Stimulated activated CD4-positive, alpha-beta T cell treated with anti-CD3 and anti-CD28 coated beads, Interleukin-12 subunit alpha, Interleukin-12 subunit beta, amount 100 ng/mL, for 24 hours (primary cell): ENCODE results near the gene PYGL.
"Not testable (repeated sequence)": the region's sequence is repeated elsewhere in the genome, so short reads cannot be mapped to it uniquely, and the experiment has no call there.

Experiments
- DNase-seq, 2 experiments: peaks; one replicate each; pipeline ENCODE4 v3.0.0-alpha.2; 2020; ENCODE audit warnings: low read depth in 2 of 2

Gene PYGL

DNA sequence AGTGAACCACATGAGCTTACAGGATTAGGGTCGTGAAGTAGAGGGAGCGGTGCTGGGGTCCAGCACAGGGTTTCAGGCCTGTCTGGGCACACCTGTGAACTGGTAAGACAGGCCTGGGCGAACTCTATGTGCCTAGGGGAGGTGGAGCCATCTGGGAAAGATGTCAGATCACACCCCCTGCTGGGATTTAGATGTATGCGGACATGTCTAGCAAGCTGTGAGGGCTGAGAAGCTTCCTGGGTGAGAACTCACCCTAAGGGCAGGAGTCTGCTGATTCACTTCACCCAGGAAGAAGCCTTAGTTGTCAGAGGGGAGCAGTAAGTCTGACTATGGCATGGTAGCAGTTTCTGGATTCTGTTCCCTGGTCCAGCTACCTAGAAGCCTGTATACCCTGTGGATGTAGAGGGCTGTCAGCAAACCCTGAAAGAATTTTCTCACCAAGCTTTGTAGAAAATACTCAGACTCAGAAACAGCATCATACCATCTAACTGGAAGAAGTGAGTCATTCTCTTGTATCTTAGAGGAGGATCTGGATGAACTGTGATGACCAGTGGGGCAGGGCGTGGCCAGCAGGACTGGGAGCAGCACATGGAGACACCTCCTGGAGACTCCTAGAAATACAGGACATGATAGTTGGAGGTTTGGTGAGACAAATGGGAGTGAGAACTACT, 11.2 kb upstream of the PYGL start:
- peak in 1 of 2 experiments; percentile 29 for DNase-seq

GRCh38 chr14:50954811-50955372, 10.6 kb upstream of the PYGL start:
- DNase-seq, result no peak

DNA sequence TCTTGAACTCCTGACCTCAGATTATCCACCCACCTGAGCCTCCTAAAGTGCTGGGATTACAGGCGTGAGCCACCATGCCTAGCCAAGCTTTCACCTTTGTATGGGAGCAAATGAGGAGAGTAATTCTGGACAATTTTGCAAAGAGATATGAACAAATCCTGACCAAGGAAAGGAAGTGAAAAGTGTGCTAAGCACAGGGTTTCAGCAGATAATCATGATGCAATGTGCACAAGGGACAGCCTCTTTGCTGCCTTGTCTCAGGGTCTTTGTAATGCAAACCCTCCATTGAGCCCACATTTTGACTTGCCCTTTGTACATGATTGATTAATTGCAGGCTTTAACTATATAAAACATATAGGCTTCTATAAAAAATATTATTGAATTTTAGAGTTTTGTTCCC, 9.2 kb upstream of the PYGL start:
- DNase-seq, result no peak

- no peak for DNase-seq
These were observed 6.7 kb upstream of the PYGL start for GRCh38 chr14:50951032-50951431.

GRCh38 chr14:50948205-50948604, 3.9 kb upstream of the PYGL start:
- DNase-seq, result no peak

DNA sequence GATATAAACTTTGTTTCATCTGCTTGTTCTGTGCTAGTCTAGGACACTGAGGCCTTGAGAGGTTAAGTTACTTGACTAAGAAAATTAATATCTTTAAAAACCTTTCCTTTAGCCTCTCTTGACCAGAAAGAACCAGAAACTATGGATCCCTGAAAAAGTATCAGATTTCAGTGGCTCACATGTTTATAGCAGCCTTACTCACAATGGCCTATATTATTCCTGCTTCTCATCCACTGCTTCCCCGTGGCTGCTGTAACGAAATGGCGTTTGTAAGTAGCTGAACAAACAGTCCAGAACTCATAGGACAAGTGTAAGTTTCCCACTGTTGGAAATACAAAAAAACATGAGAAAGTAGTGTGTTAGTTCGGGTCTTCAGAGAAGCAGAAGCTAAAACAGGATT, 3.2 kb upstream of the PYGL start:
- no peak for DNase-seq

GRCh38 chr14:50946234-50946935, 2.1 kb upstream of the PYGL start:
- DNase-seq, result no peak

DNA sequence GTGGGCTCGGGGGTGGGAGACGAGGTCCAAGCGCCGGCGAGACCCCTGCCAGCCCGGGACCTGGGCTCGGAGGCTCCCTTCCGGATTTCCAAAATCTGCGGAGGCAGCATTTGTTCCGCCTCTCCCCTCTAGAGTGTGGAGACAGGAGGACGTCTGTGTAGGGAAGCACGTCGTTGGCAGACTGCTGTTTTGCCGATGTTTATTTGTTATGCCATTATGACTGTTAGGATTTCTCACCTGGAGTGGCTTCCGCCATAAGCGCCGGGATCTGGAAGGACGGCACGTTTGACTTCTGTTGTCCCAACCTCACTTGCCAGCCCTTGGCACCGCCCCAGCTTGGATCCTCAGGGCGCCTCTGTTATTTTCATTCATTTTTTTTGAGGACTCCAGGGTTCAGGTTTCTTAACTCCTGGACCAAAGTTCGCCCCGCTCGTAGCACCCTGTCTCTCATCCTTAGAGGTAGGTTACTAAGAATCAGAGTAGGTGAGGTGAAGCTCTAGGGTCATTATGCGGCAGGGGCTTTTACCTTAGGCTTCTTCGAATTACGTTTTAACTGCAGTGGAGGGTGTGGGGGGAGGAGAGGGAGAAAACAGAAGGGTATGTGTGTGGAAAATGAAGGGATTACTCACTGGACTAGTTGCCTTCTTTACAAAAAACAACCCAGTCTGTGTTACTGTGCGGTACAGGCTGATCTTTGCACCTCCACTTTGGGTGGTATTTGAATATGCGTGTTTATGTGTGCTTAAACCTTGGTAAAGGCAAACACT, 547 bp upstream of the PYGL start:
- DNase-seq, result no peak

- no peak for DNase-seq
These were observed 881 bp downstream of the PYGL start for GRCh38 chr14:50943261-50943942.

DNA sequence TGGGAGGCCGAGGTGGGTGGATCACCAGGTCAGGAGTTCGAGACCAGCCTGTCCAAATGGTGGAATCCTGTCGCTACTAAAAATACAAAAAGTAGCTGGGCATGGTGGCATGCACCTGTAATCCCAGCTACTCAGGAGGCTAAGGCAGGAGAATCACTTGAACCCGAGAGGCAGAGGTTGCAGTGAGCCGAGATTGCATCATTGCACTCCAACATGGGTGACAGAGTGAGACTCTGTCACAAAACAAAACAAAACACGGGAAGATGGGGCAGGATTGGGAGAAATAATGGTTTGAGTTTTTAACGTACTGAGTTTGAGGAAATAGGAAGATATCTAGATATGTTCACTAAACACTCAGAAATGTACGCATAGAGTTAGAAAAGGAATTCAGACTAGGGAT, 2.6 kb downstream of the PYGL start:
- DNase-seq, result not testable (repeated sequence)

DNA sequence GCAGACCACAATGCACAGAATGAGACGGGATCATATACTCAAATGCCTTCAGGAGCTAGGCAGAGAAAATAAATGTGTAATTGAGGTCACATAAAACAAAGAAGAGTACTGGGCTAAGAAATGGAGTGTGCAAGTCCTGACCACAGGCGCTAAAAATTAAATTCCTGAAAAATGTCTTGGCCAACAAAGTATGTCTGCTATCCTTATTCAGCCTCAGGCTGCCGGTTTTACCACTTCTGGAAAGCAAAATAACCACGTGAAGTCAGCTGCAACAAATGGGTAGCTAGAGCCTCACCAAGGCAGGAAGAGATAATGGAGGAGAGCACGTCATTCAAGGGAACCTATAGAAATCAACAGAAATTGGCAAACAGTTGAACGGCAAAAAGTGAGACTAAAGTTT, 3.1 kb downstream of the PYGL start:
- no peak for DNase-seq

DNA sequence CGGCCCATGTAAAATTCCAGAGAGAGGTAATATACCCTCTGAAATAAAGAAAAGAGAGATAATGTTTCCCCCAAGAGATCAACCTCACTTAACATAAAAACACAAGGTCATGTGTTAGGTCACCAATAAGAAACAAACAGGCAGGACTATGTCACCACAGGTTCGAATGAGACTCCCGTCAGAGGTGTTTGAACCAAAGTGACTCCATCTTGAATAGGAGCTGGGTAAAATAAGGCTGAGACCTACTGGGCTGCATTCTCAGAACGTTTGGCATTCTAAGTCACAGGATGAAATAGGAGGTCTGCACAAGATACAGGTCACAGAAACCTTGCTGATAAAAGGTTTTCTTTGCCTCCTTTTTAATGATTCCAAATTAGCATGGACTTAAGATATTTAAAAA, 6.5 kb downstream of the PYGL start:
- DNase-seq, result no peak

DNA sequence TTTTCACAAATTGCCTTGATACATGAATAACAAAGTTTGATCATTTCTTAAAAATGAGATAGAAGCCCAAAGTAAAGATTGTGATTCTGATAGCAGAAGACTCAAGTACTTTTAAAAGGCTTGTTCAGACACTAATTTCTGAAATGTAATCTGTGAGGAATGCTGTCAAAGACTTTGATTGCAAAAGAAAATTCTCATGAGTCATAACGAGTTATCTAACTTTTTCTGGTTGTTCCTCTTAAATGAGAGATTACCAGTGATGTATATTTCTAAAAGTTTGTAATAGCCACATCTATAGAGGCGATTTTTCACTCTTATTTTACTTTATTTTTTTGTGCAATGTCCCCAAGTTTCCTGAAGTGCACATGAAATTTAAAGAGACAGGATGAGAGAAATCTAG, 7.0 kb downstream of the PYGL start:
- DNase-seq, result no peak

DNA sequence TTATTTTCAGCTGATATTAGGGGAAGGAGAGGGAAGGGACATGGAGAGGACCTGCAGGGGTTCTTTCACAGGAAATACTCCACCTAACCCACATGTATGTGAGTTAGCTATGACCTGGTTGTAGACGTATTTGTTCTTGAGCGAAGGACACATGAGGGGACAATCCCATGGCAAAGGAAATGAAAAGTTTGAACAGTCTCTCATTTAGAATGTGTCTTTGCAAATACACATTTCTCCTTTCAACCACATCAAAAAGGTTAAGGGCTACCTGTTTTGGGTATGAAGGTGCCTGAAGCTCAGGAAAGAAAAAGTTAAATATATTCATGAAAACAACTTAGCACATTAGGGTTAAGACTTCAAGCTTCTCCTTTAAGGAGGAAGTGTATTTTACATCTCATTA, 7.4 kb downstream of the PYGL start:
- DNase-seq, result no peak

- no peak for DNase-seq
These were observed 8.3 kb downstream of the PYGL start for GRCh38 chr14:50936016-50936340.

- no peak for DNase-seq
These were observed 8.9 kb downstream of the PYGL start for GRCh38 chr14:50935126-50936015.

DNA sequence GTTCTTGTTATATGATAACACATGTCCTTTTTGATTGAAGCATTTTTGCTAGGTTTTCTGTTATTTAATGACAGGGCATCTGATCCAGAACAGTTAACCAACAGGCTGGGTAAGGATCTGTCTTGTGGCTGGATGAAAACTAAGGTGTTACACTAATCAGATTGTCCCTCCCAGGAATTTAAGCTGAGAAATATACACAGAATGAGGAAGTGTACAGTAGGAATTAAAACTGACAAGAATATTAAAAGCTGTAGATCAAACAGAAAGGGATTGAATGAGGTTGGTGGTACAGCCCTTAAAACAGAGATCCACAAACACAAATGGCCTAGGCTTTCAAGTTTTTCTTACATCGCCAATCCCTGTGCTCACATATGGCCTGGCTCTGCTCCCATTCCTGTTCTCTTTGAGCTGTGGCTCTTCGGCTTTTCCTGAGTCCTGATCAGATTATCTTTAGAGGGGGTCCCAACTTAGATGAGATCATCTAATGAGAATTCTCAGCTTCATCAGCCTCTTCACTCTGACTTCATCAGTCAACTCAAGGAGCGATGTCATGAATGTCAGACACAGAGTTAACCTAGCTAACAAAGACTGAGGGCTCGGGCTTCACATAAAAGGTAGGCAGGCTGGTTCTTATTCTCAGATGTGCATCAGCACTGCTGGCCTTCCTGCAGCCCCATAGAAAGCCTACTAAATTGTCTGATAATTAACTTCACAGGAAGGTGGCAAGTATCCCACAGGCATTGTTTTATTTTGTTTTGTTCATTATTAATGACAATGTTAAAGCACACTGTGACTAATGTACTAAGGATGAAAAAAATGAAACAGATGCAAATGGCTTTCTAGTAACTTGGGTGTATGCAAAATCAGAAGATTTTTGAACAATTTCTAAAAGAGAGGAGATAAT, 11.4 kb downstream of the PYGL start:
- DNase-seq, result no peak

DNA sequence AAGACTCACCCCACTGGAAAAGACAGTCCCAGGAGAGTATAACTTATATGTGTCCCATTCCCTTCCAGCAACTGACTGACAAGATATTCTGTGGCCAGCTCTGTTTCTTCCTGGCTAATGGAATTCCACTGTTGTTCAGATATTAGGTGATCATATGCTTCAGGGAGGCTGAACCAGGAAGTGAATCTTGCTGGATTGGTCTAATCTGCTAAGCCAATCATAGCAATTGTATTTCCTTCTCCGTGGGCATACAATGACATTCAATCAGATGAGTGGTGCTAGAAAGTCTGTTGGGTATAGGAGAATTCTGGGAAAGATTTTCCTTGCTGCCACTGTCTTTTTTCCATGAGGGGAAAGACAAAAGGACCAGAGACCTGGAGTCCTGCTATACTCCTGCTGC, 12.1 kb downstream of the PYGL start:
- DNase-seq, result no peak

DNA sequence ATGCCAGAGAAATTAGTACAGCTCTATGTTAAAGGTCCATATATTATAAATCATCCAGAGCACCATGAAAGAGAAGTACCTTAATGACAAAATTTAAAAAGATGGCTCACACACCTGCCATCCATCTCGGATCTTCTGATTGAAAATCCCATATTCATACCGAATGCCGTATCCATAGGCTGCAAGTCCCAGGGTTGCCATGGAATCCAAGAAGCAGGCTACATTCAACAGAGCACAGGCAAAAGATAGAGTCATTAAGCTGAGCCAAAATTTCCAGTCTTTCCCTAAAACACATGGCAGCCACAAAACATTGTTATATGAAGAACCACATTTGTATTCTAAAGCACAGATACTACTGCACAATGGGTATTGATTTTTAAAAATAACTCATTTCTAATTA, 12.7 kb downstream of the PYGL start:
- DNase-seq, result no peak

DNA sequence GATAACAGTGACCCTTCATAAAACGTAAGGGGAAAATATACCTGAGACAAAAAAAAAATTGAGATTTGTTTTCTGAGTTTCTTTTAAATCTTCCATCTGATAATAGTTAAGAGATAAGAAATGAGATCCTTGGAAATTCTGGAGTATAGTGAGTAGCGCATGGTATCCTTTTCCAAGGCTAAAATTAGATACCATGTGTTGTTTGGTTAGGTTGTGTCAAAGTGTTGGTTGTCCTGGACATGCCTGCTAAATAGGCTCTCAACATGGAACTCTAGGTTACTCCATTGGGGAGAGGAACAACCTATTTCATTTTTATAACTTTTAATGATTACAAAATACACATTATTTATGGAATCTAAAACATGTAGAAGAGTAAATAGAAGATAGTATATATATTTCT, 14.8 kb downstream of the PYGL start:
- no peak for DNase-seq
